ENCODE data around the gene DNASE2.
"Not testable (repeated sequence)": the region's sequence is repeated elsewhere in the genome, so short reads cannot be mapped to it uniquely, and the experiment has no call there.

Gene DNASE2

DNA sequence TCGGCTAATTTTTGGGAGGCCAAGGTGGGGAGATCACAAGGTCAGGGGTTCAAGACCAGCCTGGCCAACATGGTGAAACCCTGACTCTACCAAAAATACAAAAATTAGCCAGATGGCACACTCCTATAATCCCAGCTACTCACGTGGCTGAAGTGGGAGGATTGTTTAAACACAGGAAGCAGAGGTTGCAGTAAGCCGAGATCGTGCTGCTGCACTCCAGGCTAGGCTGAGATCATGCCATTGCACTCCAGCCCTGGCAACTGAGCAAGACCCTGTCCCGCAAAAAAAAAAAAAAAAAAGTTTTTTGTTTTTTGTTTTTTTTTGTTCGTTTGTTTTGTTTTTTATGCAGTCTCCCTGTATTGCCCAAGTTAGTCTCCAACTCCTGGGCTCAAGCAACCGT lies 21.7 kb downstream of the DNASE2 start:
- DNase-seq, result no peak

DNA sequence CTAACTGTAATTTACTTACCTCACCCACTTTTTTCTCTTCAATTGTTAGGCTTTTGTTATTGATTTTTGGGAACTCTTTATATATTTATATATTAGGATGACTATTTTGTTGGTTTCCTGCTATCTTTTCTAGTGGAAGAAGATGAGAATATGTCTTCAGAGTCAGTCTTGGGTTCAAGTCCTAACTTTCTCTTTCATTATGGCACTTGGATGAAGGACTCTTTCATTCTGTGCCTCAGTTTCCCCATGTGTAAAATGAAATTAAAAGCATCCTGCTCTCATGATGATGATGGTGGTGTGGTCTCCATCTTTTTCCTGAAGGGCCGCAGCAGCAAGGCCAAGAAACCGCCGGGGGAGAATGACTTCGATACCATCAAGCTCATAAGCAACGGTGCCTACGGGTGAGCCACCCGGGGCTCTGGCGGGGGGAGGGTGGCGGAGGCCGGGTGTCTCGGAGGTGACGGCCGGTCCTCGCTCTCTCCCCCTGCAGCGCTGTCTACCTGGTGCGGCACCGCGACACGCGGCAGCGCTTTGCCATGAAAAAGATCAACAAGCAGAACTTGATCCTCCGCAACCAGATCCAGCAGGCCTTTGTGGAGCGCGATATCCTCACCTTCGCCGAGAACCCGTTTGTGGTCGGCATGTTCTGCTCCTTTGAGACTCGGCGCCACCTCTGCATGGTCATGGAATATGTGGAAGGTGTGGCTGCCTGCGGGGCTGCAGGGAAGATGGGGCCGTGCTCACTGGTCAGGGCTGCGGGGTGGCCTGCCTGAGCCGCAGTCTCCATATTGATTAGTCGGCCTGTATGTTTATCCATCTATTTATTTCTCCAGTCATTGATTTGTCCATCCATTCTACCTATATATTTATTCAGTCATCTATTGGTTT lies 23.0 kb downstream of the DNASE2 start:
- no peak for DNase-seq

DNA sequence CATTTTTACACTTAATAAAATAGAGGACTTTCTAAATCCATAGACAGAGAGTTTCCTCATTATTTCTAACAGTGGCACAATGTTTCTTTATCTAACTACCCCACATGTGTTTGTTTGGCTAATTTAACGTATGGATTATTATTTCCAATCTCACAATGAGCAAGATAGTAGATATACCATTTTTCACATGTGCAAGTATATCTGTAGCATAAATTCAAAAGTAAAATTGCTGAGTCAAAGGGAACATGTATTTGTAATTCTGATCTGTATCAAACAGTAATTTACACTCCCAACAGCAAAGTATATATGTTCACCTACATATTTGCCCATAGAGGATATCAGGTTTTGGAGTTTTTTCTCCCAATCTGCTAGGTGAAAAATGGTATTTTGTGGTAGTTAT lies 24.6 kb downstream of the DNASE2 start:
- no peak for DNase-seq

- DNase-seq, result no peak
Observed at GRCh38 chr19:12847159-12848139, 33.8 kb downstream of the DNASE2 start.

DNA sequence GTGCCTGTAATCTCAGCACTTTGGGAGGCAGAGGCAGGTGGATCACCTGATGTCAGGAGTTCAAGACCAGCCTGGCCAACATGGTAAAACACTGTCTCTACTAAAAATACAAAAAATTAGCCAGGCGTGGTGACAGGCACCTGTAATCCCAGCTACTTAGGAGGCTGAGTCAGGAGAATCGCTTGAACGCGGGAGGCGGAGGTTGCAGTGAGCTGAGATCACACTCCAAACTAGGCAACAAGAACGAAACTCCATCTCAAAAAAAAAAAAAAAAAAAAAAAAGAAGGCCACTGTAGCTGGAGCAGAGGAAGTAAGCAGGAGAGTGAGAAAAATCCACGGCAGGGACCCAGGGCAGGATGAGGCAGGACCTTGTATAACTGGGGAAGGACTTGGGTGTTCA lies 34.6 kb downstream of the DNASE2 start:
- DNase-seq, result not testable (repeated sequence)

DNA sequence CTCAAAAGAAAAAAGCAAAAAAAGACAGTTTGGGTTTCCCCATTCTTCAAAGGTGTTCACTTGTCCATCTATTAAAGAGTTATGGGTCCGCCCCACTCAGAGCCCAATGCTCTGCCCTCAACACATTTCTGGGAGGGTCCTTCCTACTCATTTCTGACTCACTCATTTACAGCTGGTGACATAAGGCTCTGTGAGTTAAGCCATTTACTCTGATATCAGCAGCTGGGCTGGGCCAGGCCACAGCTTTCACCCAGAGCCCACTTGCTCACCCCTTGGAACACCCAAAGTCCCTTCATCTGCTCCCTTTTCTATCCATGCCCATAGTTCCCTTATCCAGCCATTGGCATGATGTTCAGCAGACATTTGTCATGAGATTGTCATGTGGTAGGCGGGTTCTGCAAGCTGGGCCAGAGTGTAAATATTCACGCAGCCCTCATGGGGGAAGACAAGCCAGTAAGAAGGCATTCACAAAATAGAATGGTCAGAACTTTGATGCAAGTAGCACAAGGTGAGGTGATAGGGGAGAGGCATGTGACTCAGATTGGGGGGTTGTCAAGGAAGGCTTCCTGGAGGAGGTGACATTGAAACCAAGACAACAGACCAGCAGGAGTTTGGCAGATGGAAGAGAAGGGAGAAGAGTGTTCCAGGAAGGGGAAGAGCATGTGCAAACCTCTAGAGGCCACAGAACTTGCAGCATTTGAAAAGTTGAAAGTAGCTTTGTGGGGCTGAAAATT lies 37.1 kb downstream of the DNASE2 start:
- DNase-seq, result no peak

- DNase-seq, result no peak
Observed at GRCh38 chr19:12843328-12843727, 37.9 kb downstream of the DNASE2 start.

GRCh38 chr19:12842511-12842910 lies 38.7 kb downstream of the DNASE2 start:
- DNase-seq, result no peak

- no peak for DNase-seq
Observed at GRCh38 chr19:12841094-12841493, 40.2 kb downstream of the DNASE2 start.

- DNase-seq, result peak; percentile 89
Observed at GRCh38 chr19:12840091-12841079, 40.9 kb downstream of the DNASE2 start.

GRCh38 chr19:12838886-12839756 lies 42.1 kb downstream of the DNASE2 start:
- no peak for DNase-seq

DNA sequence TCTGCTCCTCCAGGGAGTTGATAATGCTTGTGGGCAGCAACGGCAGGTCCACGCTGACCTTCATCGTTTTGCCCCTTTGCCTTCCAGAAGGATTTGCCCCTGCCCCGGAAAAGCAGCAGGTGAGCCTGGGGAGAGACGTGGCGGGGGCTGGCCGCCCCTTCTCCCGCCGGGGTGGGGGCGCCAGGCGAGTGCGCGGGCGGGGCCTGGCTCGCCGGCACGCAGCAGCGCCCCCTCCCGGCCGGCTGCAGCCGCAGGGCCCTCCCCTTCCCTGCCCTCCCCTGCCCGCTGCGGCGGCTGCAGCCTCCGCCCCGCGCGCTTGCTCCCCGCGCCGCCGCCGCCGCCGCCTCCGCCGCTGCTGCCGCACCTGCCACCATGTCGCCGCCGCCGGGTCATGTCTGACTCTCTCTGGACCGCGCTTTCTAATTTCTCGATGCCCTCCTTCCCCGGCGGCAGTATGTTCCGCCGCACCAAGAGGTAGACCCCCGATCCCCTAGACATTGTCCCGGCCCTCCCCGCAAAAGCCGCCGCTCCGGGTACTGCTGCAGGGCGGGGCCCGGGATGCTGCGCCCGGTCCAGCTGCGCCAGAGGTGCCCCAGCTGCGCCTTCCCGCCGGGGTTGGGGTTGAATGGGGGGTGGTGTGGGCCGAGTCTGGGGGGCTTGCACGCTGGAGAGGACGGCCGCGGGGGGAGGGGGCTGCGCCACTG lies 42.9 kb downstream of the DNASE2 start, which contains the start of gene MAST1:
Gene MAST1 (plus strand): TSS at position 334 of the 704 bp plus-strand sequence. CDS start 58 bp downstream, at position 392.
- DNase-seq, result no peak

DNA sequence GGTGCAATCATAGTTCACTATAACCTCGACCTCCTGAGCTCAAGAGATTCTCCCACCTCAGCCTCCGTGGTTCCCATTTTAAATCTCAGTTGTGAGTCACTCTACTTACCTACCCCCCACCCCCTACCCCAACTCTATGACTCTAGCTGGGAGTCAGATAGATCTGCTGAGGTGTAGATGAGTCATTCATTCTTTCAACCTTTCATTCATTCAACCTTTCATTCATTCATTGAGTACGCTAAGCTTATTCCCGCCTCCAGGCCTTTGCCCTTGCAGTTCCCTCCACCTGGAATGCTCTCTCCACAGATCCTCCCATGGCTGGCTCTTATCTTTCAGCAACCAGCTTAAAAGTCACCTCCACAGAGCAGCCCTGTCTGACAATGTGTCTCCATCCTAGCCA lies 44.0 kb downstream of the DNASE2 start:
- DNase-seq, result no peak

GRCh38 chr19:12836529-12836863 lies 44.8 kb downstream of the DNASE2 start:
- DNase-seq, result no peak

- DNase-seq, result no peak
Observed at GRCh38 chr19:12834976-12835757, 46.1 kb downstream of the DNASE2 start.

DNA sequence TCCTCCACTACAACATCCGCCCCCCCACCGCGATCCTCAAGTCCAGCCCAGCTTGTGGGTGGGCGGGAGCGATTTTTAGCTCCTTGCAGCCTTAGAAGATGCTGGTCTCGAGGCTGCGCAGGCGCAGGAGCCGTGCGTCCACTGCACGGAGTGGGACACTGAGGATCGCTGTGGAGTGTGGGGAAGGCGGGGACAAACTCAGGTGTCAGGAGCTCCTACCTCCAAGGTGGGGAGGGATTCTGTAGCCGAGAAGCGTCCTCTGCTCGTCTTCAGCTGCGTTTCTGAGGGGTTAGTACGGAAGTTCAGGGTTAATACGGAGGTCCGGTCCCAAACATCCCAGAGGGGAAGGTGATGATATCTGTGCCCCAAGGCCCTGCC lies 46.7 kb downstream of the DNASE2 start, which contains the start of gene RTBDN:
Gene RTBDN (minus strand): TSS at position 14 of the 378 bp plus-strand sequence. CDS start 4,600 bp downstream, outside the sequence.
- no peak for DNase-seq

DNA sequence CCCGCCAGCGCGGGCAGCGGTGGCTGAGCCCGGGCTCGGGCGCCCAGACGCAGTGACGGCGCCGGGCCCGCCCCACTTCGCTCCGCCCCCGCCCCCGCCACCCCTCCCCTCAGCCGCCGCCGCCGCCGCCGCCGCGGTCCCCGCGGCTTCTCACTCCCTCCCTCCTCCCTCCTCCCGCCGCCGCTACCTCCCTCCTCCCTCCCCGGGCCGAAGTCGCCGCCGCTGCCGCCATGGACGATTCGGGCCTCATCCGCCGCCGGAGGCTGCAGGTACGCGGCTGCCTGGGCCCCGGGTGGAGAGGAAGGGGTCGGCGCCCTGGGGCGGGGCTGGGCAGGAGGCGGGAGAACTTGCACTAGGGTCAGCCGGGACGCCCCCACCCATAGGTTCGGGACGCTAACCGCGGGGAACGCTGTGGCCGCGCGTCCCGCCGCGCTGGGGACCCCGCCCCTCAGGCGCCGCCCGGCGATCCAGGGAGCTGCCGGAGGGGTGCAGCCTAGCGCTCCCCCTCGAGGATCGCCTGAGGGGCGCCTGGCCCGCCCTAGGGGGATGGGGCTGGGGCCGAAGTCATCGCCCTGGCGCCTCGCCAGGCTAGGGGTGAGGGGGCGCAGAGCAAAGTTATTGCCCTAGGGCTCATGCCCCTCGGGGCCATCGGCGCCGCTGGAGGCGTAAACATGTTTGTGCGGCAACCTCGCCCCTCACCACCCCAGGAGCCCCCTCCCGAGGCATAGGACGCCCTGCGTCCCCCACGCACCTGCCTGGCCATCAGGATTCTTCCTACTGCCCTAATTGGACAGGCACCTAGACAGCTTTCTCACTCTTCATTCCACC lies 47.3 kb downstream of the DNASE2 start:
- DNase-seq, result no peak

DNA sequence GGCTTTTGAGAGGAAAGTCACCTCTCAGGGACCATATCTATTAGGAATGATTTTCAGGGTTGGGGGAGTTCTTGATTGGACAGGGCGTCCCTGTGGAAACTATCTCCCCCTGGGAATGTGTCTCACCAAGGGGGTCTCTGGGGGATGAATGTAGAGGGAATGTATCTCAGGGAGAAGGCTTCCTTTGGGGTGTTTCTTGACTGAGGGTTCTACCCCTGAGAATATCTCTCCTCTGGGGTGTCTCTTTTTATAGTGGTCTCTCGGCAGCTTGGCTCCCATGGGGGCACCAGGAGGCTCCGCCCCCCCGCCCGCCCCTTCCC lies 47.9 kb downstream of the DNASE2 start:
- no peak for DNase-seq

Data from NCI-H1048 (cell line).